T-helper 2 cell (primary cell): ENCODE data around the gene NLRP12.
"Not testable (repeated sequence)": the region's sequence is repeated elsewhere in the genome, so short reads cannot be mapped to it uniquely, and the experiment has no call there.

Experiments used
- DNase-seq, 5 experiments: peaks; one replicate each; pipeline versions ENCODE4 v3.0.0 to v3.0.0-alpha.2; 2012 to 2022
- total RNA-seq, 2 donors: gene quantifications; one replicate each; lab custom pipeline; 2026; lab: John Stamatoyannopoulos, UW

NLRP12 gene, protein sequence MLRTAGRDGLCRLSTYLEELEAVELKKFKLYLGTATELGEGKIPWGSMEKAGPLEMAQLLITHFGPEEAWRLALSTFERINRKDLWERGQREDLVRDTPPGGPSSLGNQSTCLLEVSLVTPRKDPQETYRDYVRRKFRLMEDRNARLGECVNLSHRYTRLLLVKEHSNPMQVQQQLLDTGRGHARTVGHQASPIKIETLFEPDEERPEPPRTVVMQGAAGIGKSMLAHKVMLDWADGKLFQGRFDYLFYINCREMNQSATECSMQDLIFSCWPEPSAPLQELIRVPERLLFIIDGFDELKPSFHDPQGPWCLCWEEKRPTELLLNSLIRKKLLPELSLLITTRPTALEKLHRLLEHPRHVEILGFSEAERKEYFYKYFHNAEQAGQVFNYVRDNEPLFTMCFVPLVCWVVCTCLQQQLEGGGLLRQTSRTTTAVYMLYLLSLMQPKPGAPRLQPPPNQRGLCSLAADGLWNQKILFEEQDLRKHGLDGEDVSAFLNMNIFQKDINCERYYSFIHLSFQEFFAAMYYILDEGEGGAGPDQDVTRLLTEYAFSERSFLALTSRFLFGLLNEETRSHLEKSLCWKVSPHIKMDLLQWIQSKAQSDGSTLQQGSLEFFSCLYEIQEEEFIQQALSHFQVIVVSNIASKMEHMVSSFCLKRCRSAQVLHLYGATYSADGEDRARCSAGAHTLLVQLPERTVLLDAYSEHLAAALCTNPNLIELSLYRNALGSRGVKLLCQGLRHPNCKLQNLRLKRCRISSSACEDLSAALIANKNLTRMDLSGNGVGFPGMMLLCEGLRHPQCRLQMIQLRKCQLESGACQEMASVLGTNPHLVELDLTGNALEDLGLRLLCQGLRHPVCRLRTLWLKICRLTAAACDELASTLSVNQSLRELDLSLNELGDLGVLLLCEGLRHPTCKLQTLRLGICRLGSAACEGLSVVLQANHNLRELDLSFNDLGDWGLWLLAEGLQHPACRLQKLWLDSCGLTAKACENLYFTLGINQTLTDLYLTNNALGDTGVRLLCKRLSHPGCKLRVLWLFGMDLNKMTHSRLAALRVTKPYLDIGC
- total RNA-seq: 0 reads per million in 2 donors

DNA sequence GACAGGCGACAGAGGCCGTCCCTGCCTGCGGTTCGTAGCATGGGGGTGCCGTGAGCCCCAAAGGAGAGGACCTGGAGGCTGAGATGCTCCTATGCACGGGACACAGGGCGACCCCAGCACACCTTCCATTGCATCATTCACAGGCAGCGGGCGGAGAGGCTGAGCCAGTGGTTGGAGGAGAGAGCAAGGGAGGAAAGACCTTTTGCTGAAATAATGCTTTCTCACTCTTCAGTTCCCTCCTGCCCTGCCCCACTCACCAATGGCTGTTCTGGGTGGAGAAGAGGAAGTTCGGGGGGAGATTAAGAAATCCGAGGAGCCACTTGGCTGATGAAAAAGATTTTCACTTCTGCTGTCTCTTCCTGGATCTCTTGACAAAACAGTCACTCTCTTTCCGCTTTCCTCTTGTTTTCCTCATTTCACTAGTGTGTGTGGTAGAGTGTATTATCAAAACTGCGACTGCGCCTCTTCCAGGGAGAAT lies at the start of gene NLRP12:
Gene NLRP12 (minus strand): TSS at position 181 of the 478 bp plus-strand sequence. CDS start 140 bp downstream, at position 41.
- no peak for DNase-seq

DNA sequence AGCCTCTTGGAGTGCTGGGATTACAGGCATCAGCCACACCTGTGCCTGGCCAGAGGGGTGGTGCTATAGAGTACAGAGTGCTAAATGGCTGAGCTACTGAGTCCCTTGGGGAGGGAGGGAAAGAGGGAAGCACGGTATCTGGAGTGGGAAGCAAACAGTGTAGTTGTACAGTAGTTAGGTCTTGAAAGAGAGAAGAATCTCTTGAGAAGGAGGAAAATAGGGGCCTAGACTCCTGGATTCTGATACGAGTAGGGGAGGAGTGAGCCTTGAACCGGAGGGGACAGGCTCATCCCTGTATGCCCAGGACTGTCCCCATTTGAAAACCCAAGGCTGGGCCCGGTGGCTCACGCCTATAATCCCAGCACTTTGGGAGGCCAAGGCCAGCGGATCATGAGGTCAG lies 48.6 kb upstream of the NLRP12 start:
- DNase-seq: peak in 1 of 5 experiments; percentile 16

DNA sequence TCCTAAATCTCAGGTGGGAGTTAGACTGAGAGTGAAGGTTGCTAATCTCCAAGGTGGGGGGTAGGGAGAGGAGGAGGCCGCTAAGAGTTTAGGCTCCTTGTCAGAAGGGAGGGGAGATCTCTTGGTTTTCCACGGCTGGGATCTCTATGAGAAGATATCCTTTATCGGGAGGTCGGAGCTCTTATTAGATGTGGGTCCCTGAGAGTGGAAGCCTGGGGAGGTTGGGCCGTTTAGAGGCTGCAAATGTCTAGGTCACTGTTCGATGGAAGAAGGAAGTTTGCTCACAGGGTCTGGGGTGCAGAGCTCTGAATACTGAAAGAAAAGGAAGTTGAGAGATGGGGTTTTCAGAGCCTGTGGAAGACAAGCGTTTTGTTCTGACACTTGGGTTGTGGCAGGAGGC lies 47.3 kb upstream of the NLRP12 start:
- peak in 1 of 5 experiments; percentile 12 for DNase-seq

DNA sequence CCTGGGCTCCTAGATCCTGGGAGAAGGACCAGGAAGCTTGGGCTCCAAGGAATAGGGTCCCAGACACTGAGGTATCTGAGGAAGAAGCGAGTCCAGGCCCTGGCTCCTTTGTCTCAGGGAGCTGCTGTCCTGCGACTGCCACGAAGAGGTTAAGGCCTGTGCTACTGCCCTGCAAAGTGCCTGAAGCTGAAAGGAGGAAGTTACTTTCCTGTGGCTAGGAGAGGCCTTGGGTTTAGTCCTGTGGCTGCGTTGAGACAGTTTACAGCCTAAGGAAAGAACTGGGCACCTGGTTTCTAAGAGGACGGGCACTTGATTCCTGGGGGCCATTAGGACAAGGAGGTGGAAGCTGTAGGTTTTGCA lies 46.4 kb upstream of the NLRP12 start:
- peak in 1 of 5 experiments; percentile 10 for DNase-seq

DNA sequence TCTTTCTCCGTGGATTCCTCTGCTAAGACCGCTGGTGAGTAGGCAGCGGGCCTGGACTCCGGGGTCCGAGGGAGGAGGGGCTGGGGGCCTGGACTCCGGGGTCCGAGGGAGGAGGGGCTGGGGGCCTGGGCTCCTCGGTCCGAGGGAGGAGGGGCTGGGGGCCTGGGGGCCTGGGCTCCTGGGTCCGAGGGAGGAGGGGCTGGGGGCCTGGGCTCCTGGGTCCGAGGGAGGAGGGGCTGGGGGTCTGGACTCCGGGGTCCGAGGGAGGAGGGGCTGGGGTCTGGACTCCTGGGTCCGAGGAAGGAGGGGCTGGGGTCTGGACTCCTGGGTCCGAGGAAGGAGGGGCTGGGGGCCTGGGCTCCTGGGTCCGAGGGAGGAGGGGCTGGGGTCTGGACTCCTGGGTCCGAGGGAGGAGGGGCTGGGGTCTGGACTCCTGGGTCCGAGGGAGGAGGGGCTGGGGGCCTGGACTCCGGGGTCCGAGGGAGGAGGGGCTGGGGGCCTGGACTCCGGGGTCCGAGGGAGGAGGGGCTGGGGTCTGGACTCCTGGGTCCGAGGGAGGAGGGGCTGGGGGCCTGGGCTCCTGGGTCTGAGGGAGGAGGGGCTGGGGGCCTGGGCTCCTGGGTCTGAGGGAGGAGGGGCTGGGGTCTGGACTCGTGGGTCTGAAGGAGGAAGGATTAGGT lies 45.8 kb upstream of the NLRP12 start:
- DNase-seq: not testable (repeated sequence)

DNA sequence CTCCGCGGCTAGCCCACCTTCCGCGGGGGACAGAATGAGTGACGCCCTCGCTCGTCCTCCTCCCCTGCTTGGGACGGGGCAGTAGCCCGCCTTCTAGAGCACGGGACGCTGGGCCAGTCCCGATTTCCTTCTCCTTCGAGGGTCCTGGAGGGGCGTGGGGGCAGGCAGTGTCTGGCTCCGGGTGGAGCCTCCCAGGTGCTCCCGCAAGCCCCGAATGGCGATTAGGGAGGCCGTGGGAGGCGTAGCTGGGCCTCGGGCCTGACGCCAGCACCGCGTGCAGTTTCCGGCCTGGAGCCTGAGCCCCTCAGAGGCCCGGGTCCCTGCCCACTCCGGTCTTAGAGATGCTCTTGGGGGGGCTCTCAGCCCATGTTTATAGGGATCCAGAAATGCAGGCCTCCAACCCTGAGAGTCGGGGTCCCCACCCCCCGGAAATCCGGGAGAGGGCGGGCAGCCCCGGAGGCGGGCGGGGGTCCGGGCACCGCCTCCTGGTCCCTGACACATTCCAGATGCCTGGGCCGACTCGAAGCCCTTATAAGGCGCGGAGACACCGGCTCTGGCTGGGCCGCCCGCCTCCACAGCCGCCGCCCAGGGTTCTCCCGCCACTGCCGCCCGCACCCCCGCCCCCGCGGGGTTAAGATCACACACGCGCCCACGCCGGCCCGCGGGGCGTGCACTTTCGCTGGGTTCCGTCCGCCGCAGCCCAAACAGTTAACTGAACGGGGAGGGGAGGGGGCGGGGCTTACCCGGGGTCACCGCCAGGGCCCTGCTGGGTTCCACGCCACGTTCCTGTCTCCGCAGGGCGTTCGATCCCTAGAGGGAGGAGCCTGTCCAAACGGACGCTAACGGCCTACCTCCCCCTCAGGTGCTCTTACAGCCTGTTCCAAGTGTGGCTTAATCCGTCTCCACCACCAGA lies 45.0 kb upstream of the NLRP12 start:
- DNase-seq: peak; percentile 60 to 94 (median 88)

DNA sequence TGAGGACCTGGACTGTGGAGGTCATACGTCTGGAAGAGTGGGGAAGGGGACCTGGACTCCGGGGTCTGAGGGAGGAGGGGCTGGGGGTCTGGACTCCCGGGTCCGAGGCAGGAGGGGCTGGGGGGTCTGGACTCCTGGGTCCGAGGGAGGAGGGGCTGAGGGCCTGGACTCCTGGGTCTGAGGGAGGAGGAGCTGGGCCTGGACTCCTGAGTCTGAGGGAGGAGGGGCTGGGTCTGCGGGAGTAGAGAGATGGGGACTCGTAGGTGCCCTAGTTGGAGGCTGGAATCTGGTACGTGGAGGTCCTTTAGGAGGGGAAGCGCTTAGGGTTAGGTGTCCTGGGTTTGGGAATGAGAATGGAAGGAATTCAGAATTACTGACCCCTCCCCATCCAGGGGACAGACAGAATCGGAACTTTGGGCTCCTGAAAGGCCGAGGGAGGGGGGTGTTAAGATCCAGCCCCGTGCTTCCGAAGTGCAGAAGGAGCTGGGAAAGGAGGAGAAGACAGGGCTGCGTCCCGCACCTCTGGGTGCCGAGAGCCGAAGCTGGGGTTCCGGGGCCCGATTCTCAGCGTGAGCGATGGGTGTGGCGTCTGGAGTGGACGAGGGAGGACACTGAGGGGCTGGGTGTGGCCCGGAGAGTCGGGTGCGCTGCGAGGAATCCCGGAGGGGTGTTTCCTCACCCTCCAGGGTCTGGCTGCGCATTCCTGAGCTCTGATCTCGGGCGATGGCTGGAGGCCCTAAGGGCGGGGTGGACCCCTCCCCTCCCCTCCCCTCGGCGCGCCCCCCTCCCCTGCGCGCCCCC lies 44.2 kb upstream of the NLRP12 start:
- DNase-seq: peak in 3 of 5 experiments; percentile 25 to 48 (median 46)

DNA sequence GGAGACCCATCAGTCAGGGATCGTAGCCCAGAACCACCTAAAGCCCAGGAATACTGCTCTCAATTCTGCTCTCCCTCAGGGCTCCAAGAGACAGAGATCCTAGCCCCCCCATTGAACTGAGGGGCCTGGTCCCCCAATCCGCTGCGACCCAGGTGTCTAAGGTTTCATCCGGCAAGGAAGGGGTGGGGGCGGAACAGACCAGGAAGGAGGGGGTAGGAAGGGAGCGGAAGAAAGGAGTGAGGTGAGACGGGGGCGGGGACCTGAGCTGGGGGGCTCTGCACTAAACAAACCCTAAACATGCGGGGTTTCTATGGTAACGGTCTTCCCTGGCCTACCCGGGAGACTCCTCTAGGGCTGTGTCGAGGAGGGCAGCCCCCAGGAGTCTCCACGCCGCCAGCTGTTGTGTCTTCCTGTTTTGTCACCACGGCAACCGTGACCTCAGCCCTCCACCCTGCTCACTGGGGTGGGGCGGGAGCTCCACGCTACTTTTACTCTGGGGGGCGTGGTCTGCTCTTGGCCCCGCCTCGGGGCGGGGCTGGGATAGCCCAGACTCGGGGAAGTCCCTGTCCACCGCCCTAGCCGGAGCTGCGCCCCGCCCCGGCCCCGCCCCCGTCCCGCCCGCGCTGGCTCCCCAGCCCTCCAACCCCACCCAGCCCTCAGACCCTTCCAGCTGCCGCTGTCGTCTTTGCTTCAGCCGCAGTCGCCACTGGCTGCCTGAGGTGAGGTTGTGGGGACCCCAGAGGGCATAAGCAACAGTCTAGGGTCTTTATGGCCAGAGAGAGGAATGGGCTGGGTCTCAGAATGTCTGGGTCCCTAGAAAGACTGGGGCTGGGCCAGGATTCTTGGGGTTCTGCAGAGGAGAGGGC lies 43.3 kb upstream of the NLRP12 start, which contains the start of gene MYADM:
Gene MYADM (plus strand): TSS at position 659 of the 866 bp plus-strand sequence. CDS start 5,647 bp downstream, outside the sequence.
- DNase-seq: peak; percentile 98 to 100 (median 99)

DNA sequence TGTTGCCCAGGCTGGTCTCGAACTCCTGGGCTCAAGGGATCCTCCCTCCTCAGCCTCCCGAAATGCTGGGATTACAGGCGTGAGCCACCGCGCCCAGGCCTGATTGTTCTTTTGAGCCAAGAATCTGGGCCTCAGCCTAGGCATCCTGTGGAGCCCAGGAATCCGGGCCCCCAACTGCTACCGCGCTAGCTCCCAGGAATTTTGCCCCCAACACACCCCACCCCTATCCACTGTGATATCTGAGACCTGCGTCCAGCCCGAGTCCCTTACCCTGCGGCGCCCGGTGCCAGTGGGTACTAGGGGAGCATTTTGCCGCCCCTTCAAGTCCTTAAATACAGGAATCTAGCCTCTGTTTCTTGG lies 42.7 kb upstream of the NLRP12 start:
- no peak for DNase-seq

DNA sequence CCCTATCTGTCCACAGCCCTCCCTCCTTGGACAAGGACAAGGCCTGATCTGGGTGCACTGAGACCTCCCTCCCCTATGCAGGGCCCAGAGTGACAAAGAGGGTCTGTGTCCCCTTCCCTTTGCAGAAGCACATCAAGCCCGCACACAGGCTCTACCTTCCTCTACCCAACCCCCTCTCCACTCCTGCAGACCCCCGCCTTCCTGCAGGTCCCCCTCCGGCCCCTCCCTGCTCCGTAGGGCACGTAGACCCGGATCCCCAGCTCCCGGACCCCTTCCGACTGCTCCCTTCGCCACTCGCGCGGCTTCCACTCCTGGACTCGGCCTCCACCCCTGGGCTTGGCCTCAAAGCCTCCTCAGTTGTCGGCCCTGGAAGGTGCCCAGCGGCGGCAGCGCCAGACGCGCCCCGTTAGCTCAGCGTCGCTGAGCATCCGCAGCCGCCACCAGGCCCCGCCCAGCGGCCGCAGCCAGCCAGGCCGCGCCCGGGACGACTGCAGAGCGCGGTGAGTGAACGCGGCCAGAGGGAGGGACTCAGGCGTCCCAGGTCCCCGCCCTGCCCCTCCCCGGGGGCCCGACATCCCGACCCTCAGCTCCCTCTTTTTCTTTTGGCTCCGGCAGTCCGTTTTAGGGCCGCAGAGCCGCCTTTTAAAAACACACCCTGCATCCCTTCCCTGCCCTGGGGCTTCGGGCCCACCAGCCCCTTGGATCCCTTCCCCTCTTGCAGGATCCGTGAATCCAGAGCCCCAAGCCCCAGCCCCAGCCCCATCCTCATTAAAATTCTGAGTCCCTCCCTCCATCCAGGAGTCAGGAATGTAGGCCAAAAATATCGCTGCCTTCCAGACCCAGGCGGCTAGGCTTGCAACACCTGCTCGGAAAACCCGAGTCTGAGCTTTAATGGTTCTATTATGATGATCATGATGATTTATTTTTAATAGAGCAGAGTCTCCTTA lies 42.1 kb upstream of the NLRP12 start:
- DNase-seq: peak; percentile 35 to 76 (median 56)

DNA sequence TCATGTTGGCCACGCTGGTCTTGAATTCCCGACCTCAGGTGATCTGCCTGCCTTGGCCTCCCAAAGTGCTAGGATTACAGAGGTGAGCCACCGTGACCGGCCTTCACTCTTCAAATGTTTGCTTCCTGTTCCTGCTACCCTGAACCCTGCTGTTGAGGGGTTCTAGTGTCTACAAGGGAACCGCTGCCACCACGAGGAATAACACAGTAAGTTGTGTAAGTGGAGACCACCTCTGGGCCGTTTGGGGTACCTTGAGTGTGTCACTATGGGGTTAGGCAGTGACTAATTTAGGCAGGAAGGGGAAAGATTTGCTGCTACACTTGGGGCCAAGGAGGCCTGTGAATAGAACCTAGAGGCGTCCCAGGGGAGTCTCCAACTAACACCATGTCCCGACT lies 41.4 kb upstream of the NLRP12 start:
- peak in 1 of 5 experiments; percentile 28 for DNase-seq

DNA sequence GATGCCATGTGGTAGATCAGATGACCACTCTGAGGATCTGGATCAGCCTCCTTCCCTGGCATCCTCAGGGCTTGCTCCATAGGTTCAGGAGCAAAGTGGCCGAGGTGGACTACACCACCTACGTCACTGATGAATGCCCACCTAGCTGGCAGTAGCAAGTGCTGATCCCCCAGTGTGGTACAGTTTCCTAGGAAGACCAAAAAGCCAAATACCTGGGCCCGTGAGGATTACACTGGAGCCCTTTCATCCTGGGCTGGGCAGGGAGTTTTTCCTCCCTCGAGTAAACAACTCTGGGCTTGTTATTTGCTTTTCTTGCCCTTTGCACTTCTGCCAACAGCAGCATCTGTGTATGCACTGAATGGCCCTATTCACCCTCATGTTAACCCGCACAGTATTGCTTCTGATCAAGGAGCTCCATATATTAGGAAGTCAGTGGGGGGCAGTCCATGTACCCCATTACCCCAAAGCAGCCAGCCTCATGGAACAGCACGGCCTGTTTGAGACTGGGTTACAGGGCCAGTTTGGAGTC lies 40.3 kb upstream of the NLRP12 start:
- no peak for DNase-seq

DNA sequence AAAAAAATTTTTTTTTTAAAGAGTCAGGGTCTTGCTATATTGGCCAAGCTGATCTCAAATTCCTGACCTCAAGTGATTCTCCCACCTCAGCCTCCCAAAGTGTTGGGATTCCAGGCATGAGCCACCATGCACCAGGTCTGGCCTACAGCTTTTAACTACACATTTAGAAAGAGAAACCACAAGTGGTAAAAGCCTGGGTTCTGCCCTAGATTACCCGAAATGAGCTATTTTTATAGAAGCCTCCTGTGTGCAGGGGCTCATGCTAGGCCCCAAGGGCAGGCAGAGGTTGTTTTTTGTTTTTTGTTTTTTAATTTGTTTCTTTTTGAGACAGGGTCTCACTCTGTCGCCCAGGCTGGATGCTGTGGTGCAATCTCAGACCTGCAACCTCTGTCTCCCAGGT lies 29.6 kb upstream of the NLRP12 start:
- peak in 1 of 5 experiments; percentile 54 for DNase-seq

DNA sequence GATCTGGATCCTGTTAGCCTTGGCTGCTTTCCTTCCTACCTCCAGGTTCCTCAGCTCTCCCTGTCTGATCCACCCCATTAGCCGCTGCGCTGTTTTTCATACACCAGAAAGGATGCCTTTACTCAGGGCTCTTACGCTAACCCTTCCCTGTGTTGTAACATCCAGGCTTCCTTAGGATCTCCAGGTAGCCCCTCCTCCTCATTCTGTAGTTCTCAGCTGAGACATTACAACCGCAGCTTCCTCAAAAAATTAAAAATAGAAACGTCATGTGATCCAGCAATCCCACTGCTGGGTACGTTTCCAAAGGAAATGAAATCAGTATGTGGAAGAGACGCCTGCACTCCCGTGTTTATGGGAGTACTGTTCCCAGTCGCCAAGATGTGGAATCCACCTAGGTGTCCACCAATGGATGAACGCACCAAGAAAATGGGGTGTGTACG lies 25.1 kb upstream of the NLRP12 start:
- no peak for DNase-seq

DNA sequence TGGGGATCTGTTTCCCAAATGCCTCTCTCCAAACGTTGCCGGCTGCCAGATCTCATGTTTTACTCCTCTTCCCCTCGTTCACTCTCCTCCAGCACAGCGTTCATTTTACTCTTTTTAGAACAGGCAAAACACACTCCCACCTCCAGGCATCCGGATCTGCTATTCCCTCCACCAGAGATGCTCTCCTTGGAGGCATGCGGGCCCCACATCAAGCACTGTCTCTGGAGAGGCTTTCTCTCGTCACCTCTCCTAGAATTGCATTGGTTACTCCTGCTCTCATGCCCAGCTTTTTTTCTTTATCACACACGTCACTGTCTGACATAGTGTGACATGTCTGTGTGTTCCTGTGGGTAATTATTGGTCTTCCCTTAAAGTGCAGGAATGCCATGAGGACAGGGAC lies 23.4 kb upstream of the NLRP12 start:
- no peak for DNase-seq

DNA sequence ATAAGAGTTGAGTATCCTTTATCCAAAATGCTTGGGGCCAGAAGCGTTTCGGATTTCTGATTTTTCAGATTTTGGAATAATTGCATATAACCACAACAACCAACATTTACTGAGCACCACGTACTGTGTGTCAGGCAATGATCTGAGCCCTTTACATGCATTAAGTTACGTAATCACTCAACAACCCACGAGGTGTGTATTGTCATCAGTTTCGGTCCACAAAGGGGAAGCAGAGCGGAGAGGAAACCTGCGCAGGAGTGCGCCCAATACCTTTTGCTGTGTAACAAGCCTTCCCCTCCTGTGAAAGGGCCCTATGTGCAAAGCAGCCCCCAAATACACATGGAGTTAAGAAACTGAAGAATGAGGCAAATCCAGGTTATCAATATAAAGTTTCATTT lies 20.7 kb upstream of the NLRP12 start:
- no peak for DNase-seq

DNA sequence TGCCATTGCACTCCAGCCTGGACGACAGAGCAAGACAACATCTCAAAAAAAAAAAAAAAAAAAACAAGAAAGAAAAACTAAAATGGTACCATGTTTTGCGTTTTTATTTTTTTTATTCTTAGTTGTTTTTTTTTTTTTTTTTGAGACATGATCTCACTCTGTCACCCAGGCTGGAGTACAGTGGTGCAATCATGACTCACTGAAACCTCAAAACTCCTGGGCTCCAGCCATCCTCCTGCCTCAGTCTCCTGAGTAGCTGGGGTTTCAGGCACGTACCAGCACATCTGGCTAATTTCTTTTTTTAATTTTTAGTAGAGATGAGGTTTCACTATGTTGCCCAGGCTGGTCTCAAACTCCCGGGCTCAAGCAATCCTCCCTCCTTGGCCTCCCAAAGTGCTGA lies 16.8 kb upstream of the NLRP12 start:
- DNase-seq: not testable (repeated sequence)

DNA sequence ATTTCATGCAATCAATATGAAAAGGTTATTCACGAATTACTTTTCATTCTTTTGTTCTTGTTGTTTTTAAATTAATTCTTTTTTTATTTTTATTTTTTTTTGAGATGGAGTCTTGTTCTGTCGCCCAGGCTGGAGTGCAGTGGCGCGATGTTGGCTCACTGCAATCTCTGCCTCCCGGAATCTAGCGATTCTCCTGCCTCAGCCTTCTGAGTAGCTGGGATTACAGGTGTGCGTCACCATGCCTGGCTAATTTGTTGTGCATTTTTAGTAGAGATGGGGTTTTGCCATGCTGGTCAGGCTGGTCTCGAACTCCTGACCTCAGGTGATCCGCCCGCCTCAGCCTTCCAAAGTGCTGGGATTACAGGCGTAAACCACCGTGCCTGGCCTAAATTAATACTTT lies 16.1 kb upstream of the NLRP12 start:
- not testable (repeated sequence) for DNase-seq
